ENCODE measurements around the gene LHCGR.
"Not testable (repeated sequence)": the region's sequence is repeated elsewhere in the genome, so short reads cannot be mapped to it uniquely, and the experiment has no call there.

The LHCGR gene

GRCh38 chr2:48709096-48710034 lies 46.2 kb downstream of the LHCGR start:
- no peak for DNase-seq

GRCh38 chr2:48707466-48707865 lies 48.1 kb downstream of the LHCGR start:
- DNase-seq = no peak

DNA sequence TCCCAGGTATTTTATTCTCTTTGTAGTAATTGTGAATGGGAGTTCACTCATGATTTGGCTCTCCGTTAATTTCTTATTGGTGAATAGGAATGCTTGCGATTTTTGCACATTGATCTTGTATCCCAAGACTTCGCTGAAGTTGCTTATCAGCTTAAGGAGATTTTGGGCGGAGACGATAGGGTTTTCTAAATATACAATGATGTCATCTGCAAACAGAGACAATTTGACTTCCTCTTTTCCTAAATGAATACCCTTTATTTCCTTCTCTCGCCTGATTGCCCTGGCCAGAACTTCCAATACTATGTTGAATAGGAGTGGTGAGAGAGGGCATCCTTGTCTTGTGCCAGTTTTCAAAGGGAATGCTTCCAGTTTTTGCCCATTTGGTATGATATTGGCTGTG lies 51.9 kb downstream of the LHCGR start:
- not testable (repeated sequence) for DNase-seq

DNA sequence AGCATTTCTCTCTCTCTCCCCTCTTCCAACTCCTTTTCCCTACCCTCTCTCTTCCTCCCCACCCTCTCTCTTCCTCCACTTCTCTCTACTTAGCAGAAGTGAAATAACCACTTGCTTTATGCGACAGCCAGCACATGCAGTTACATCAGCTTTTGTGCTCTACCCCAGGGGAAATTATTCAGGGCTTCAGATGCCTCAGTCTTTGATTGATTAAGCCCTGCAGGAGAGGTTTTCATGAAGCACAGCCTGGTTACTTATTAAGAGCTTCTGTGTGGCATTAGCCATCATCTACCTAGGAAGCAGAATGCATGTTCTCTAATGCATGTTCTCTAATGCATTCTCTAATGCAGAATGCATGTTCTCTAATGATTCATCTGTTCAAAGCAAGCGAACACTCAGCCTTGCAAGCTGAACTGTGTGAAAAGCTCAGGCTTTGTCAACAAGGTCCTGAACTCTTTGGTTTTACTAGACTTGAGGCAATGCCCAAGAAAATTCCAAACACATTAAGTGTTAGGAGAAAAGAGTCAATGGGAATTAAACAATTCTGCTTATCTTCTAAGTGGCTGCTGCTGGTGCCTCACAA lies 56.1 kb downstream of the LHCGR start:
- no peak for DNase-seq

DNA sequence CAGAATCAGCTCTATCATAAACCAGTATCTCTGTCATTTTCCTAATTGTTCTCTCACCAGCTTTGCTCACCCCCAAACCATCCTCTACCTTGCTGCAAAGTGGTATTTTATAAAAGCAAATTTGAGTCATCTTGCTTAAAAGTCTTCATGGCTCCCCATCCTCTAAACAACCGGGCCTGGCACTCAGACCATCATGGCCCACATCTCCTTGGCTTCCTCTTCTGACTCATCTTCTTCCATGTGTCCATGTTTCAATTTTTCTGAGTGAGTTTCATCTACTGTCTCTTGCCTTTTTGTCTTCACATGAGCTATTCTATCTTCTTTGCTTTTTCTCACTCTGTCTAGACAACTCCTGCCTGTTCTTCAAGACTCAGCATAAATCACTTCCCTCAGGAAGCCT lies 58.6 kb downstream of the LHCGR start:
- DNase-seq = no peak

DNA sequence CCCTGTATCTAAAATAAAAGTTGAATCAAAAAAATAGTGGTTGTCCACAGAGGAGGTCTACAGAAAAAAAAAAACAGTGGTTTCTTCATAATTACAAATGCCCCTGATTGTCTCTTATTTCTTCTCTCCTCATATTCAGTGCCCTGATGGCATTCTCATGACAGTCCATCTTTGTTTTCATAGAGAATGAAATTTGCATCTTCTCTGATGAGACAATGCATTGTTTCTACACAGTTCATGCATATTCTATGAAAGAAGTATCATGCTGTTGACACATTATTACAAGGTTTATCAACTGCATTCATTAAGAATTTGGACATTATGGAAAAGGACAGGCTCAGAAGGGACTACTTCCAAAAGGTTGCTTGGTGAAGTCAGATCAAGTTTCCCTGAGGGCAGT lies 59.5 kb downstream of the LHCGR start:
- no peak for DNase-seq

- DNase-seq = no peak
Measured at GRCh38 chr2:48694149-48694548, 61.4 kb downstream of the LHCGR start.

DNA sequence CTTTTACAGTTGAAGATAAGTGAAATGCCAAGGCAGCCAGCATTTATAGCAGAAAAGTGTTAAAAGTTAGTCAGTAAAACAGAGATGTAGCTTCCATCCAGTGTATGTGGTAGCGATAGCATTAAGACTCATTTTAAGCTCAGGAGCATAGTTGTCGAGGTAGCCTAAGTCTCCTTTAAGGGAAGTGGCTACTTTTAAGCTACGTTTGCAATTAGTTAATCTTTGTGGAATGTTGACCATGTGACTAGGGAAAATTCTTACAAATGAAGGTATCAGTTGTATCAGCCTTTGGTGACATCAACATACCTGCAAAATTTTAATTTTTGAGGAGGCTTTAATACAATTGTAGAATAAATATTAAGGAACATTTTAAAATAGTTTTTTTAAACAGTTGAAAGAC lies 61.9 kb downstream of the LHCGR start:
- no peak for DNase-seq

GRCh38 chr2:48693066-48693465 lies 62.5 kb downstream of the LHCGR start:
- DNase-seq = no peak

- DNase-seq = no peak
Measured at GRCh38 chr2:48691935-48692691, 63.4 kb downstream of the LHCGR start.

- DNase-seq = no peak
Measured at GRCh38 chr2:48685126-48685525, 70.4 kb downstream of the LHCGR start.

DNA sequence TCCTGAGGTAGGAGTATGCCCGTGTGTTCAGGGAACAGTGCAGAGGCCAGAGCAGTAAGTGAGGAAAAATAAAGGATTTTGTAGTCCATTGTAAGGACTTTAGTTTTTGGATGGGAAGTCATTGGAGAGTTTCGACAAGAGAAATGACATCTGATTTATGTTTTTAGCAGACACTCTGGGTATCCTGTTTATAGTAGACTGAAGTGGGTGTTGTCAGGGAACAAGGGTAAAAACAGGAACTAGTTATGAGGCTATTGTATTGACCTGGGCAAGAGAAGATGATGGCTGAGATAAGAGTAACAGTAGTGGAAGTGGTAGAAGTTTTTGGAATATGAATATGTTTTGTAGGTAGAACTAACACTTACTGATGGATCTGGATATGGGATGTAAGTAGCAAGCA lies 78.1 kb downstream of the LHCGR start:
- no peak for DNase-seq

- DNase-seq = no peak
Measured at GRCh38 chr2:48674933-48675332, 80.6 kb downstream of the LHCGR start.

GRCh38 chr2:48673581-48673980 lies 81.9 kb downstream of the LHCGR start:
- no peak for DNase-seq

DNA sequence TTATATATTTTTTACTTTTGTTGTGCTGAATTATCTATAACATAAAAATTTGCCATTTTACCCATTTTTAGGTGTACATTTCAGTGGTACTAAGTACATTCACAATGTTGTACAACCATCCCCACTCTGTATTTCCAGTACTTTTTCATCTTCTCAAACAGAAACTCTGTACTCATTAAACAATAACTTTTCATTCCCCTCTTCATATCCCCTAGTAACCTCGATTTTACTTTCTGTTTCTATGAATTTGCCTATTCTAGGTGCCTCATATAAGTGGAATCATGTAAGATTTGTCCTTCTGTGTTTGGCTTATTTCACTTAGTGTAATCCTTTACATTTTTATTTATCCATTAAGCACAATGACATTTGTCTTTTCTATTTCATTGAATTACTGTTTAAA lies 86.5 kb downstream of the LHCGR start:
- no peak for DNase-seq

DNA sequence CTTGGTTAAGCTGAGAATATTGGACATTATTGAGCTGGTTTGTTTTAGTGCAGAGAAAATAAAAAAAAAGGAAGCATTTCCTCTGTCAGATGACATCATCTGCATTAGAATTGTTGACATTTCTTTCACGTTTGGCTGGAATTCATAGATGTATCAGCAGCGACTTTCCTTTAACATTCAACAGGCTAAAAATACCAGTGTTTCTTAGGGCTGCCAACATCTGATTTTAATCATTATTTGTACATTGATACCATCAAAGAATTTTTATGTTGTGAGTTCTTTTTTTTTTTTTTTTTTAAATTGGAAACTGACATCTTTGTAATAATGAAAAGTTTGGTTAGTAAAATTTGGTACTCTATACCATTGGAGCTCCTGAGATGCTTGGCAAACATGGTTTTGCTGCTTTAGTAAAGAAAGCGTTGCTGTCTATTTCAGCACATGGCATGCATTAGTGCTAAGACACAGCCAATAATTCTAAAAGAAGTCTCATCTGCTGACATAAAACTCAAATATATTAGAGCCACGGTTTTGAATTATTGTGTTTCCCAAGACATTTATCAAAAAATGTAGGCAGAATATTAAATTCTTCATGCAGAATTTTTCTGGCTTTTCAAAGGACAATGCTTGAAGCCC lies 104.2 kb downstream of the LHCGR start:
- no peak for DNase-seq

GRCh38 chr2:48638261-48638660 lies 117.3 kb downstream of the LHCGR start:
- no peak for DNase-seq

Data from CD4-positive, alpha-beta T cell treated with Interleukin-10 for 1 hour (primary cell).